ENCODE measurements around the gene FASTKD2. TPM values are rescaled to one million over a fixed set of nuclear protein-coding genes. Genes with fewer than 3 reads are reported as not detected.

FASTKD2 gene
- total and polyA plus RNA-seq, 2 donors (not counting 3 experiments of a cell fraction or from before 2014, with no cell fraction given): 20.6 to 22.6 TPM

DNA sequence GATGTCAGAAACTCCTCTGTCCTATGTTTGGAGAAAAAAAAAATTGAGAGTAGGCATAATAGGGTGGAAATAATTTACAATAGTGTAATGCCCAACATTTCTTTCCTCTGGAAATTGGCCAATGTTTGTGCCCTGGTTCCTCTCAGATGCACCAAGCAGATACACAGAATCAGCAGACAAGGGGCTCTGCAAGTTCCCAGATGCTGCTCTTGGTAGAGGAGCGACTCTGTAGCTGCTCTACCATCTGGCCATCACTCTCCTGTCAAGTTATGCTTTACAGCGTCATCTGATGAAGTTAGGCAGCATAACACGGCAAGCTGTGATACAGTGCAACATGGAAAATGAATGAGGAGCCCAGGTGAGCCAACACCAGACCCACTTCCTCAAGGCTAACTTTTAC is 48.8 kb upstream of the FASTKD2 start:
- H3K4me1 ChIP-seq (ENCODE audit: control insufficient read depth, extremely low read depth, insufficient read depth, low read length): no peaks in the 10 kb centered on the region
- ChIA-PET POLR2A (no interaction called here), CTCF (no interaction called here)
- FAIRE-seq (no peak), DNase-seq (ENCODE audit: low read depth, low spot score) (no peak)
- peaks cover 0 to 5% of the 10 kb centered on the region in 2 experiments for H3K27me3 ChIP-seq (ENCODE audit: control insufficient read depth in 2 of 2, insufficient read depth in 2 of 2, low read length in 2 of 2)
- H3K27ac ChIP-seq (ENCODE audit: insufficient read depth, low read depth, low read length): no peak overlapping the region
- H3K9ac ChIP-seq (replicated peaks; ENCODE audit: extremely low read depth, insufficient read depth, low read length): no peak overlapping the region
- dilution Hi-C loops (cut with MboI; ENCODE audit: extremely low pct_ligation_motif_present, low sequenced_read_pairs) (no loop called here), intact Hi-C loops (cut with micrococcal nuclease) (no loop called here)
- H4K20me1 ChIP-seq (replicated peaks; ENCODE audit: control insufficient read depth, extremely low read depth, insufficient read depth, low read length): no peaks in the 10 kb centered on the region
- no peak overlapping the region for H3K4me3 ChIP-seq (replicated peaks in 1 of 3; ENCODE audit: insufficient read depth in 1 of 3, low read depth in 1 of 3, low read length in 3 of 3)
- TF ChIP-seq JUN (IDR thresholded peaks at IDR 0.05; ENCODE audit: borderline replicate concordance, insufficient read depth, insufficient read length, low read depth): no peak
- TF ChIP-seq POLR2A (IDR thresholded peaks at IDR 0.05; ENCODE audit: low read depth, low read length): no peak
- no peak for TF ChIP-seq FOS (IDR thresholded peaks at IDR 0.05; ENCODE audit: borderline replicate concordance, insufficient read depth, low read length)
- TF ChIP-seq EZH2 (IDR thresholded peaks at IDR 0.05; ENCODE audit: borderline replicate concordance, low read depth, low read length, severe bottlenecking): no peak
- H3K36me3 ChIP-seq (ENCODE audit: control insufficient read depth in 2 of 2, extremely low read depth in 1 of 2, insufficient read depth in 2 of 2, low read length in 2 of 2): no peaks in the 10 kb centered on the region
- no peaks in the 10 kb centered on the region for H3K79me2 ChIP-seq (ENCODE audit: control insufficient read depth, insufficient read depth, low read length)
- H3K9me3 ChIP-seq (replicated peaks; ENCODE audit: control insufficient read depth, insufficient read depth, low read length): no peaks in the 10 kb centered on the region
- H2AFZ ChIP-seq (ENCODE audit: low read depth, low read length): no peak overlapping the region
- no peaks in the 10 kb centered on the region for H3K9me1 ChIP-seq (replicated peaks; ENCODE audit: control insufficient read depth, extremely low read depth, insufficient read depth, low read length)
- no TSS peak for BruUV-seq (replicated peaks)
- no peak overlapping the region for H3K4me2 ChIP-seq (ENCODE audit: insufficient read depth, low read length)

DNA sequence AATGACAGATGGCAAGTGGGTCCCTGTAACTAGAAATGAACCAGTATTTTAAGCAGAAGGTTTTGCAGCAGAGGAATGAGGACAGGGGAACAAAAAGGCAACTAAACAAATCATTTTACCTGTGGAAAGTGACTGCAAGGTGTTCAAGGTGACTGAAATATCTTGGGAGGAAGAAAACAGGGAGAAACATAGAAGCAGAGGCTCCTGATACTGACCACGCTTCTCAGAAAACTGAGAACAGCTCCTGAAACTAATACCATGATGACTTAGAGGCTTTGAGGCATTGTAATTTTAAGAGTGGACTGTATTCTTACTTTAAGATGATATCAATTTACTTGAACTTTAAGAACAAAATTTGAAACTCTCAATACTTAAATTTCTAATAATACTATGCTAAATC is 47.1 kb upstream of the FASTKD2 start, which contains the start of gene DYTN:
DYTN (minus strand) TSS at position 101 of the 400 bp plus-strand sequence. CDS start 117 bp downstream, outside the sequence.
- no peak for TF ChIP-seq JUN (IDR thresholded peaks at IDR 0.05; ENCODE audit: borderline replicate concordance, insufficient read depth, insufficient read length, low read depth)
- no peak for TF ChIP-seq POLR2A (IDR thresholded peaks at IDR 0.05; ENCODE audit: low read depth, low read length)
- no peak for TF ChIP-seq MAX (IDR thresholded peaks at IDR 0.05; ENCODE audit: insufficient read depth, insufficient read length)
- no peak for TF ChIP-seq EZH2 (IDR thresholded peaks at IDR 0.05; ENCODE audit: borderline replicate concordance, low read depth, low read length, severe bottlenecking)
- no peak for TF ChIP-seq FOS (IDR thresholded peaks at IDR 0.05; ENCODE audit: borderline replicate concordance, insufficient read depth, low read length)
- TF ChIP-seq GATA2 (IDR thresholded peaks at IDR 0.05; ENCODE audit: insufficient read depth, insufficient read length, low read depth, low read length): no peak
- no peak for TF ChIP-seq MYC (IDR thresholded peaks at IDR 0.05; ENCODE audit: low read depth, low read length)
- no peak for TF ChIP-seq CTCF (IDR thresholded peaks at IDR 0.05; ENCODE audit: extremely low read depth in 1 of 2, insufficient read depth in 1 of 2, low read depth in 1 of 2, low read length in 2 of 2)
- TF ChIP-seq POLR2AphosphoS5 (IDR thresholded peaks at IDR 0.05; ENCODE audit: insufficient read depth, low read depth, low read length): no peak
- FAIRE-seq: no peak
- CTCF ChIA-PET: no interaction called here
- Histone ChIP-seq H4K20me1 (replicated peaks; ENCODE audit: control insufficient read depth, extremely low read depth, insufficient read depth, low read length) (no peaks in the 10 kb centered on the region), H3K4me2 (ENCODE audit: insufficient read depth, low read length) (no peak within 1 kb of the TSS), H3K9me3 (replicated peaks; ENCODE audit: control insufficient read depth, insufficient read depth, low read length) (no peaks in the 10 kb centered on the region), H2AFZ (ENCODE audit: low read depth, low read length) (no peak within 1 kb of the TSS), H3K4me3 (replicated peaks in 1 of 3; ENCODE audit: insufficient read depth in 1 of 3, low read depth in 1 of 3, low read length in 3 of 3) (no peak within 1 kb of the TSS), H3K4me1 (ENCODE audit: control insufficient read depth, extremely low read depth, insufficient read depth, low read length) (no peaks in the 10 kb centered on the region), H3K9ac (replicated peaks; ENCODE audit: extremely low read depth, insufficient read depth, low read length) (no peak within 1 kb of the TSS), H3K36me3 (ENCODE audit: control insufficient read depth in 2 of 2, extremely low read depth in 1 of 2, insufficient read depth in 2 of 2, low read length in 2 of 2) (no peaks in the 10 kb centered on the region), H3K27ac (ENCODE audit: insufficient read depth, low read depth, low read length) (no peak within 1 kb of the TSS), H3K9me1 (replicated peaks; ENCODE audit: control insufficient read depth, extremely low read depth, insufficient read depth, low read length) (no peaks in the 10 kb centered on the region), H3K79me2 (ENCODE audit: control insufficient read depth, insufficient read depth, low read length) (no peaks in the 10 kb centered on the region), H3K27me3 (ENCODE audit: control insufficient read depth in 2 of 2, insufficient read depth in 2 of 2, low read length in 2 of 2) (peaks cover 0 to 7% of the 10 kb centered on the region in 2 experiments)
- POLR2A ChIA-PET: no interaction called here
- dilution Hi-C loops (cut with MboI; ENCODE audit: extremely low pct_ligation_motif_present, low sequenced_read_pairs) (no loop called here), intact Hi-C loops (cut with micrococcal nuclease) (no loop called here)
- no peak for DNase-seq (ENCODE audit: low read depth, low spot score)
- no TSS peak for BruUV-seq (replicated peaks)

All from endothelial cell of umbilical vein (primary cell).